ENCODE measurements around the gene SLC27A1. TPM values are rescaled to one million over a fixed set of nuclear protein-coding genes. Genes with fewer than 3 reads are reported as not detected.
A peak's percentile ranks its signal among the peaks of the same experiment; 100 is the strongest.

SLC27A1 gene
- total RNA-seq = 10 to 100 TPM; 25.3 to 53.4 (median 39.5) TPM

GRCh38 chr19:17470068-17470841 lies at the start of gene SLC27A1:
SLC27A1 (plus strand) TSS chr19:17470524; CDS start chr19:17470541, 17 bp downstream.
- DNase-seq (ENCODE audit: low spot score in 2 of 2) = peak; percentile 99
- peaks cover 48% of the 10 kb centered on the region for H3K4me1 ChIP-seq
- H3K27me3 ChIP-seq = no peaks in the 10 kb centered on the region
- peak within 1 kb of the TSS; percentile 83 for H3K27ac ChIP-seq
- H3K9me3 ChIP-seq = no peaks in the 10 kb centered on the region
- peak within 1 kb of the TSS; percentile 74 for H3K4me3 ChIP-seq
- no peaks in the 10 kb centered on the region for H3K36me3 ChIP-seq
- TF ChIP-seq POLR2A (IDR thresholded peaks at IDR 0.05) (no peak), POLR2AphosphoS5 (IDR thresholded peaks at IDR 0.05) (peak in 1 of 3 donors; percentile 38)
- TF ChIP-seq, protein P1, sequence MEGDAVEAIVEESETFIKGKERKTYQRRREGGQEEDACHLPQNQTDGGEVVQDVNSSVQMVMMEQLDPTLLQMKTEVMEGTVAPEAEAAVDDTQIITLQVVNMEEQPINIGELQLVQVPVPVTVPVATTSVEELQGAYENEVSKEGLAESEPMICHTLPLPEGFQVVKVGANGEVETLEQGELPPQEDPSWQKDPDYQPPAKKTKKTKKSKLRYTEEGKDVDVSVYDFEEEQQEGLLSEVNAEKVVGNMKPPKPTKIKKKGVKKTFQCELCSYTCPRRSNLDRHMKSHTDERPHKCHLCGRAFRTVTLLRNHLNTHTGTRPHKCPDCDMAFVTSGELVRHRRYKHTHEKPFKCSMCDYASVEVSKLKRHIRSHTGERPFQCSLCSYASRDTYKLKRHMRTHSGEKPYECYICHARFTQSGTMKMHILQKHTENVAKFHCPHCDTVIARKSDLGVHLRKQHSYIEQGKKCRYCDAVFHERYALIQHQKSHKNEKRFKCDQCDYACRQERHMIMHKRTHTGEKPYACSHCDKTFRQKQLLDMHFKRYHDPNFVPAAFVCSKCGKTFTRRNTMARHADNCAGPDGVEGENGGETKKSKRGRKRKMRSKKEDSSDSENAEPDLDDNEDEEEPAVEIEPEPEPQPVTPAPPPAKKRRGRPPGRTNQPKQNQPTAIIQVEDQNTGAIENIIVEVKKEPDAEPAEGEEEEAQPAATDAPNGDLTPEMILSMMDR (IDR thresholded peaks at IDR 0.05) = no peak
- WGBS = 0% methylated on average over 29 of the region's 67 CpGs

GRCh38 chr19:17421942-17422341 lies 48.4 kb upstream of the SLC27A1 start:
- WGBS = 97% methylated on average over 4 of the region's 4 CpGs
- DNase-seq (ENCODE audit: low spot score in 2 of 2) = no peak
- H3K4me1 ChIP-seq = peaks cover 16% of the 10 kb centered on the region
- H3K9me3 ChIP-seq = no peaks in the 10 kb centered on the region
- TF ChIP-seq POLR2A (IDR thresholded peaks at IDR 0.05) (no peak), POLR2AphosphoS5 (IDR thresholded peaks at IDR 0.05) (no peak), EP300 (IDR thresholded peaks at IDR 0.05) (no peak)
- TF ChIP-seq, protein P1 (IDR thresholded peaks at IDR 0.05) = no peak
- H3K27me3 ChIP-seq = no peaks in the 10 kb centered on the region
- H3K27ac ChIP-seq = no peak overlapping the region
- H3K36me3 ChIP-seq = peaks cover 14% of the 10 kb centered on the region
- H3K4me3 ChIP-seq = no peak overlapping the region

DNA sequence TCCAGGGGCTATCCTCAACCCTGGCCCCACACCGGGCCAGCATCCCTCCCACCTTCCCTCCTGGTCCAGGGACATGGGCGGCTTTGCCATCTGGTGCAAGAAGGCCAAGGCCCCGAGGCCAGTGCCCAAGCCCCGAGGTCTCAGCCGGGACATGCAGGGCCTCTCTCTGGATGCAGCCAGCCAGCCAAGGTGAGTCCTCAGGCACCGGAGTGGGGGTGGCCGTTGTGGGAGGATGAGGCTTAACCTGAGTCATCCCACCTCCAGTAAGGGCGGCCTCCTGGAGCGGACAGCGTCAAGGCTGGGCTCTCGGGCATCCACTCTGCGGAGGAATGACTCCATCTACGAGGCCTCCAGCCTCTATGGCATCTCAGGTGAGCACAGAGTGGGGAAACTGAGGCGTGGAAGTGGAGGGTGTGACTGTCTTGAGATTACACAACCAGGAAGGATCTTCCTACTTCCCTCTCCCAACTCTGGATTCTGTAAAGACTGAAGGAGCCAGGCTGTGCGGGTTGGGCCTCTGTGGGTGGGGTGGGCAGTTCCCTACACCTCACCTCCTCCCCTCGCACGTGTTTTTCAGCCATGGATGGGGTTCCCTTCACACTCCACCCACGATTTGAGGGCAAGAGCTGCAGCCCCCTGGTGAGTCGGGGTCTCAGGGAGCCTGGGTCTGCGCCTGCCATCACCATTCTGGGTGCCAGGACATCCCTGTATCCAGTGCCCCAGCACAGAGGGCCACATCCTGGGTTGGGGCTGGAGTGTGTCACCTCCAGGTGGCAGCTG lies 46.7 kb upstream of the SLC27A1 start:
- no peak for TF ChIP-seq POLR2A (IDR thresholded peaks at IDR 0.05)
- TF ChIP-seq, protein P1 (IDR thresholded peaks at IDR 0.05) = no peak
- TF ChIP-seq EP300 (IDR thresholded peaks at IDR 0.05) = no peak
- TF ChIP-seq POLR2AphosphoS5 (IDR thresholded peaks at IDR 0.05) = no peak
- no peak for DNase-seq (ENCODE audit: low spot score in 2 of 2)
- Histone ChIP-seq H3K27me3 (no peaks in the 10 kb centered on the region), H3K27ac (no peak overlapping the region), H3K4me3 (no peak overlapping the region), H3K4me1 (peaks cover 16% of the 10 kb centered on the region), H3K9me3 (no peaks in the 10 kb centered on the region), H3K36me3 (peaks cover 14% of the 10 kb centered on the region)
- 87% methylated on average over 9 of the region's 20 CpGs for WGBS

GRCh38 chr19:17424743-17425365 lies 45.5 kb upstream of the SLC27A1 start:
- Histone ChIP-seq H3K36me3 (peaks cover 14% of the 10 kb centered on the region), H3K4me1 (peaks cover 15% of the 10 kb centered on the region), H3K27ac (no peak overlapping the region), H3K9me3 (no peaks in the 10 kb centered on the region), H3K27me3 (no peaks in the 10 kb centered on the region), H3K4me3 (no peak overlapping the region)
- 38% methylated on average over 26 of the region's 27 CpGs for WGBS
- TF ChIP-seq POLR2AphosphoS5 (IDR thresholded peaks at IDR 0.05) (no peak), EP300 (IDR thresholded peaks at IDR 0.05) (no peak), POLR2A (IDR thresholded peaks at IDR 0.05) (no peak)
- TF ChIP-seq, protein P1 (IDR thresholded peaks at IDR 0.05) = peak in 1 of 2 donors; percentile 22
- DNase-seq (ENCODE audit: low spot score in 2 of 2) = no peak

Measured in suprapubic skin (tissue), 4 donors.